Limb (tissue), 2 donors: ENCODE data around the gene CALHM3.
"Not testable (repeated sequence)": the region's sequence is repeated elsewhere in the genome, so short reads cannot be mapped to it uniquely, and the experiment has no call there.

Experiments used
- DNase-seq, 2 donors: peaks; one replicate each; pipeline ENCODE4 v3.0.0-alpha.2; 2016; ENCODE audit errors: extremely low spot score in 2 of 2

CALHM3 gene

GRCh38 chr10:103479135-103479534 is at the start of gene CALHM3:
Gene CALHM3, minus strand, starts transcription at chr10:103479240. Its CDS starts 208 bp downstream, at chr10:103479032.
- no peak for DNase-seq

- DNase-seq = no peak
Observed at GRCh38 chr10:103528549-103528948, 49.5 kb upstream of the CALHM3 start.

GRCh38 chr10:103527476-103527875 is 48.4 kb upstream of the CALHM3 start:
- not testable (repeated sequence) for DNase-seq

- DNase-seq = no peak
Observed at GRCh38 chr10:103525901-103526300, 46.9 kb upstream of the CALHM3 start.

GRCh38 chr10:103523683-103524082 is 44.6 kb upstream of the CALHM3 start:
- no peak for DNase-seq

- not testable (repeated sequence) for DNase-seq
Observed at GRCh38 chr10:103522006-103522405, 43.0 kb upstream of the CALHM3 start.

- no peak for DNase-seq
Observed at GRCh38 chr10:103519798-103520197, 40.8 kb upstream of the CALHM3 start.

- DNase-seq = no peak
Observed at GRCh38 chr10:103517234-103518085, 38.4 kb upstream of the CALHM3 start.

GRCh38 chr10:103514244-103514643 is 35.2 kb upstream of the CALHM3 start:
- no peak for DNase-seq

- no peak for DNase-seq
Observed at GRCh38 chr10:103513380-103514060, 34.5 kb upstream of the CALHM3 start.

- no peak for DNase-seq
Observed at GRCh38 chr10:103512591-103513379, 33.7 kb upstream of the CALHM3 start.

- no peak for DNase-seq
Observed at GRCh38 chr10:103512166-103512565, 33.1 kb upstream of the CALHM3 start.

- DNase-seq = no peak
Observed at GRCh38 chr10:103510791-103511752, 32.0 kb upstream of the CALHM3 start.

GRCh38 chr10:103510046-103510685 is 31.1 kb upstream of the CALHM3 start:
- DNase-seq = no peak

GRCh38 chr10:103507235-103508191 is 28.5 kb upstream of the CALHM3 start:
- no peak for DNase-seq

GRCh38 chr10:103506061-103506460 is 27.0 kb upstream of the CALHM3 start:
- DNase-seq = no peak

GRCh38 chr10:103504181-103504783 is 25.2 kb upstream of the CALHM3 start:
- no peak for DNase-seq

- not testable (repeated sequence) for DNase-seq
Observed at GRCh38 chr10:103503777-103504176, 24.7 kb upstream of the CALHM3 start.
